HG02840 (cell line): ENCODE data around the gene REN.

Experiments used
- ATAC-seq: cut with Tn5 transposase; IDR thresholded peaks from one replicate; pipeline ENCODE4 v1.9.1; 2021; ENCODE audit warnings: mild to moderate bottlenecking, moderate library complexity, moderate number of reproducible peaks; ENCODE audit not compliant: unreplicated experiment, low FRiP score

The REN gene

GRCh38 chr1:204192046-204192445 is 25.9 kb upstream of the REN start:
- no peak for ATAC-seq

GRCh38 chr1:204191456-204191855 is 25.3 kb upstream of the REN start:
- no peak for ATAC-seq

- no peak for ATAC-seq
Observed at GRCh38 chr1:204190212-204191211, 24.4 kb upstream of the REN start.

- ATAC-seq, result no peak
Observed at GRCh38 chr1:204188959-204189639, 23.0 kb upstream of the REN start.

- ATAC-seq, result no peak
Observed at GRCh38 chr1:204186597-204186996, 20.5 kb upstream of the REN start.

- no peak for ATAC-seq
Observed at GRCh38 chr1:204181116-204181515, 15.0 kb upstream of the REN start.

- ATAC-seq, result no peak
Observed at GRCh38 chr1:204180133-204180532, 14.0 kb upstream of the REN start.

- no peak for ATAC-seq
Observed at GRCh38 chr1:204178487-204179281, 12.5 kb upstream of the REN start.

GRCh38 chr1:204177133-204177532 is 11.0 kb upstream of the REN start:
- no peak for ATAC-seq

GRCh38 chr1:204176049-204176448 is 9.9 kb upstream of the REN start:
- no peak for ATAC-seq

- ATAC-seq, result no peak
Observed at GRCh38 chr1:204174958-204175357, 8.8 kb upstream of the REN start.

- no peak for ATAC-seq
Observed at GRCh38 chr1:204172404-204173029, 6.4 kb upstream of the REN start.

GRCh38 chr1:204171751-204172178 is 5.6 kb upstream of the REN start:
- no peak for ATAC-seq

GRCh38 chr1:204170494-204171155 is 4.5 kb upstream of the REN start:
- no peak for ATAC-seq

GRCh38 chr1:204169858-204170257 is 3.7 kb upstream of the REN start:
- ATAC-seq, result no peak

- ATAC-seq, result no peak
Observed at GRCh38 chr1:204167730-204168129, 1.6 kb upstream of the REN start.

- no peak for ATAC-seq
Observed at GRCh38 chr1:204162494-204163074, 3.6 kb downstream of the REN start.

GRCh38 chr1:204161609-204162493 is 4.3 kb downstream of the REN start:
- ATAC-seq, result no peak
